GM18499 (cell line): Measurements from ENCODE around the gene GATD1.
A peak's percentile ranks its signal among the peaks of the same experiment; 100 is the strongest.

Experiments
- ATAC-seq: cut with Tn5 transposase; IDR thresholded peaks from one replicate; pipeline ENCODE4 v1.9.1; 2021; ENCODE audit warnings: moderate number of reproducible peaks; ENCODE audit not compliant: insufficient read depth, unreplicated experiment

GATD1 gene

DNA sequence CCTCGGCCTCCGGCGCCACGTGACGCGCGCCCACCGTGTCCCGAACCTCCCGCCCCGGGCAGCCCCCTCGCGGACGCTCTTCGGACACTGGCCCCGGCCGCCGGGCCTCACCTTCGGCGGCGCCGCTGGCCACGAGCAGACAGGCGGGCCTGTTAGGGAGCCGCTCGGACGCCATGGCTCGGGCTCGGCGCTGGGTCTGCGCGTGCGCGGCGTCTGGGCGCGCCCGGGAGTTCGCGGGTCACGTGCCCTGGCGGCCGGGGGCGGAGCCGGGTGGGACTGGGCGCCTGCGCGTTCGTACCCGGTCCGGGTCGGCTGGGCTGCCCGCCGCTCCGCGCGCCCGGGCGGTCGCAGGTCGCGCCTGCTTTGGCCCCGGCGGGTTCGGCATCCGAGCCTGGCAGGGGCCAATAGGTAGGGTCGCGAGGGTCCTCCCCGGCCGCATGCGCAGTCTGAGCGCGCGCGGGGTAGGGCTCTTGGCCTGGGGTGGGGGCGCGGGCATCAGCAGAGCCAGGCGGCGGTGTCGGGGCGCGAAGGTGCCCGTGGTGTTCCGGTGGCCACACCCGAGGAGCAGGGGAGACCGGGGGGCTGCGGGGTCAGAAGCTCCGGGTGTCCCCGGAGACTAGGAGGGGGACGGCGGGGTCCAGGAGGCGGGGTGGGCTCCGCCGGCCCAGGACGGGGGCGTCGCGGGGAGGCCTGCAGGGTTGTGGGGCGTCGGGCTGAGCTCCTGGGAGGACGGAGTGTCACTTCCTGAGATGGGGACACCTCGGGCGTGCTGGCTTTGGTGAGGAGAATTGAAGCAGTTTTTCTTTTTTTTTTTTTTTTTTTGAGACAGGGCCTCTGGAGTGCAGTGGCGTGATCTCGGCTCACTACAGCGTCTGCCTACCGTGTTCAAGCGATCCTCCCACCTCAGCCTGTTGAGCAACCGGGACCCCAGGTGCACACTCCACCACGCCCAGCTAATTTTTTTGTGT, at the start of gene GATD1:
TSS of gene GATD1 (minus strand) at position 200 of the 968 bp plus-strand sequence. CDS start at position 175, 25 bp downstream.
- ATAC-seq = no peak

GRCh38 chr11:826836-827145, 49.5 kb upstream of the GATD1 start:
- no peak for ATAC-seq

DNA sequence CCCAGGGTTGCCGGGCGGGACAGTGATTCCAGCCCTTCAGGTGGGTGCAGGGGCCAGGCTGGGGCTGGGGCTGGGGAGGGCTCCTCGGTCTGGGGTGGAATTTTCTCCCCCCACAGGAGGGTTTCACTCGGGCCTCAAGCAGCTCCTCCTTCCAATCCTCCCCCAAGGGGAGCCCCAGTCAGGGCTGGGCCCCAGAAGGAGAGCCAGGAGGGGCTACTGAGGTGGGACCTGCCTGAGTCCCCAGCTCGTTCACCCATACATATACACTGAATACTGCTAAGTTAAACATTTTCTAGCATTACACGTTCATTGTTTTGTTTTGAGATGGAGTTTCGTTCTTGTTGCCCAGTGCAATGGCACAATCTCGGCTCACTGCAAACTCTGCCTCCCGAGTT, 48.9 kb upstream of the GATD1 start:
- ATAC-seq = no peak

DNA sequence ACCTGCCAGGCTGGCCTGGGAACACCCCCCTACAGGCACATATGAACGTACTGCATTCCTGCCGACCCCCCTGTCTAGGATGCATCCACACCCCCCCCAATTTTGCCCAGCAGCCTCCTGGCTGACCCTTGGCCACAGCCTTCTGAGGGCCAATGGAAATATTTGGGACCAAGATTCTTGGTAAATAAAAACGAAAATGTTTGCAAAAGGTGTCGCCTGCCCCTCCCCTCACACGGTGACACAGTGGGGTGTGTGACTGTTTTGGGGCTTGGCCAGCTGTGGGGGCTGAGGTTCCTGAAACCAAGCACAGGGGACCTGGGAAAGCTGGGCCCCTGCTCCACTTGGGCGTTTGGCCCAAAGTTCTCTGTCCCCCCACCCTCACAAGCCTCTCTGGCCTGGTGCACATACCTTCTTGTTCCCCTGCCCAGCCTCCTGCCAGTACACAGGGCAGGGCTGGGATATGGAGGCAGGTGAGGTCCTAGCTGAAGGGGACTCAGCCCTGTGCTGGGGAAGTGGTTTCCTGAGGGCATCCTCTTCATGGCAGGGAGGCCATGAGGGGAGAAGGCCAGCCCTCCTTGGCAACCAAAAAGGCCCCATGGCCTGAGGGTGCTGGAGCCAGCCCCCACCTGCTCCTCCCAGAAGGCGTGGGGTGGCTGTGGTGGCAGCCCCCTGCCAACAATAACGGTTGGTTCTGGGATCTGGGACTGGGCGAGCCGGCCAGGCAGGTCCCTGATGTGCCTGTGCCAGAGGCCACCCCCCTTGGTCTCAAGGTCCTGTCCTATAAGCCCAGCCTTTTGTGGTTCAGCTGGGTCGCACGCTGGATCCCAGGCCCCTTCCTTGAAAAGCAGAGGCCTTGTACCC, 48.3 kb upstream of the GATD1 start:
- no peak for ATAC-seq

DNA sequence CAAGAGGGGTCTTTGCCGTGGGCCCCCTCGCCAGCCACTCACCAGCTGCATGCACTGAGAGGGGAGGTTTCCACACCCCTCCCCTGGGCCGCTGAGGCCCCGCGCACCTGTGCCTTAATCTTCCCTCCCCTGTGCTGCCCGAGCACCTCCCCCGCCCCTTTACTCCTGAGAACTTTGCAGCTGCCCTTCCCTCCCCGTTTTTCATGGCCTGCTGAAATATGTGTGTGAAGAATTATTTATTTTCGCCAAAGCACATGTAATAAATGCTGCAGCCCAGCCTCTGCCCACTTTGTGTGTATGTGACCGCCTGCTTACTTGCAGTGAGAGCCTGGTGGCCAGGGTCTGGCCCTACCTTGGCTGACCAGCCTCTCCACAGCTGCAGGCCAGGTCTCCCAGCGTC, 47.7 kb upstream of the GATD1 start:
- ATAC-seq = no peak

GRCh38 chr11:824292-824880, 47.1 kb upstream of the GATD1 start:
- ATAC-seq = no peak

DNA sequence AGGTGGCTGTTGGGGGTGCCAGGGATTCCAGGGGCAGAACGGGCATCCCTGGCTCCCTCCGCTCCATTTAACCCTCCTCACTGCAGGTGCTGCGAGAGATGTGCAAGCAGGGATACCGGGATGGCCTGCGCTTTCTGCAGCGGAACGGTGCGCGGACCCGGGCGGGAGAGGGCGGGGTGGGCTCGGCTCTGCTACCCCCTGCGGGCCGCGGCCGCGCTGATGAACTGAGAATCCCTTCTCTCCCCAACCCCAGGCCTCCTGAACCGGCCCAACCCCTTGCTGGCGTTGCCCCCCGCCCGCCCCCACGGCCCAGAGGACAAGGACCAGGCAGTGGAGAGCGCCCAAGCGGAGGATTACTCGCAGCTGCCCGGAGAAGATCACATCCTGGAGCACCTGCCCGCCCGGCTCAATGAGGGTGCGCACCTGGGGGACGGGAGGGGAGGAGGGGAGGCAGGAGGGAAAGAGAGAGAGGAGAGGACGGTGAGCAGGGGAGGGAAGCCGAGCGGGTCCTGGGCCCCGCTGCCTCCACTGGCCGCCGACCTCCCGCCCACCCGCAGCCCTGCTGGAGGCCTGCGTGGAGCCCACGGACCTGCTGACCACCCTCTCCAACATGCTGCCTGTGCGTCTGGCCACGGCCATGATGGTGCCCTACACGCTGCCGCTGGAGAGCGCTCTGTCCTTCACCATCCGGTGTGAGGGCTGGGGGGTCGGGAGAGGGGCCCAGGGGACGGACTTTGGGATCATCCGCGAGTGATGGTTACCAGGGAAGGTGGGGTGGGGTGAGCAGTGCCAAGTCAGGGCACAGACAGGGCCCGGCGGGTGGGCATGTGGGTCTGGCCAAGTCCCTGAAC, 46.4 kb upstream of the GATD1 start:
- no peak for ATAC-seq

GRCh38 chr11:821512-822371, 44.5 kb upstream of the GATD1 start:
- ATAC-seq = no peak

GRCh38 chr11:820655-821511, 43.6 kb upstream of the GATD1 start:
- ATAC-seq = no peak

GRCh38 chr11:819943-820649, 42.8 kb upstream of the GATD1 start:
- ATAC-seq = peak; percentile 41

DNA sequence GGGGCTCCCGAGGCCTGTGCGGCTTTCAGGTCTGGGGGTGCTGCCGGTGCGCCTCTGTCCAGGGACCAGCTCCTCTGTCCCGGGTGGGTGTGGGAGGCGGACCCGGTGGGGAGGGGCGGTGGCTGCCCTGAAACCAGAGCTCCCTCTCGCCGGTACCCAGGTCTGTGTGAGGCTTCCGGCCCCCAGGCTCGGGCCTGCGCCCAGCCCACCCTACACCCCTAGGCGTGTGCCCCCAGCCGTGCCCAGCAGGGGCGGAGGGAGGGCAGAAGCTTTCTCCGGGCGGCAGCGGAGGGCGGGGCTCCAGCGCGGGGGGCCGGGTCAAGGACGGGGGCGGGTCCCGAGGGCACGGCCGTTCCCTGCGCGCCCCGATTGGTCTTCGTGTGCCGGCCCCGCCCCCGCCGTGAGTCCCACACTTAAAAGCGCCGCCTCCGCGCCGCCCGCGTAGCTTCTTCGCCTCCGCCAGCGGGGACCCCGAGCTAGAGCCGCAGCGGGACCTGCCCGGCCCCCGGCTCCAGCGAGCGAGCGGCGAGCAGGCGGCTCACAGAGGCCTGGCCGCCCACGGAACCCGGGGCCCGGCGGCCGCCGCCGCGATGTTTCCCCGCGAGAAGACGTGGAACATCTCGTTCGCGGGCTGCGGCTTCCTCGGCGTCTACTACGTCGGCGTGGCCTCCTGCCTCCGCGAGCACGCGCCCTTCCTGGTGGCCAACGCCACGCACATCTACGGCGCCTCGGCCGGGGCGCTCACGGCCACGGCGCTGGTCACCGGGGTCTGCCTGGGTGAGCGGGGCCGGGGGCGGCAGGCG, 42.0 kb upstream of the GATD1 start:
- ATAC-seq = peak; percentile 21

- ATAC-seq = no peak
Measured at GRCh38 chr11:818396-819128, 41.3 kb upstream of the GATD1 start, which contains the start of gene PNPLA2. TSS of gene PNPLA2 (plus strand) at chr11:818914. CDS start at chr11:819719, 805 bp downstream.

DNA sequence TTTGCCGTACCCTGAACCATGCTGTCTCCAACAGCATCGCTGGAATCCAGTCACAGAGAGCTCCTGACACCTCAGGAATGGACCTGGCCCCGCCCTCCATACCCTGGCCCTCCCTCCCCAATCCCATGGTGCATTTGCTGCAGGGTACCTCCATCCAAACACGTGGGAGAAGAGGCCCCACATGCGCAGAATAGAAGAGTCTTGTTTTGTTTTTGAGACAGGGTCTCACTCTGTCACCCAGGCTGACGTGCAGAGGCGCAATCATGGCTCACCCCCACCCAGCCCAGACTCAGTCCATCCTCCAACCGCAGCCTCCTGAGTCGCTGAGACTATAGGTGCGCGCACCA, 39.1 kb upstream of the GATD1 start:
- ATAC-seq = no peak

DNA sequence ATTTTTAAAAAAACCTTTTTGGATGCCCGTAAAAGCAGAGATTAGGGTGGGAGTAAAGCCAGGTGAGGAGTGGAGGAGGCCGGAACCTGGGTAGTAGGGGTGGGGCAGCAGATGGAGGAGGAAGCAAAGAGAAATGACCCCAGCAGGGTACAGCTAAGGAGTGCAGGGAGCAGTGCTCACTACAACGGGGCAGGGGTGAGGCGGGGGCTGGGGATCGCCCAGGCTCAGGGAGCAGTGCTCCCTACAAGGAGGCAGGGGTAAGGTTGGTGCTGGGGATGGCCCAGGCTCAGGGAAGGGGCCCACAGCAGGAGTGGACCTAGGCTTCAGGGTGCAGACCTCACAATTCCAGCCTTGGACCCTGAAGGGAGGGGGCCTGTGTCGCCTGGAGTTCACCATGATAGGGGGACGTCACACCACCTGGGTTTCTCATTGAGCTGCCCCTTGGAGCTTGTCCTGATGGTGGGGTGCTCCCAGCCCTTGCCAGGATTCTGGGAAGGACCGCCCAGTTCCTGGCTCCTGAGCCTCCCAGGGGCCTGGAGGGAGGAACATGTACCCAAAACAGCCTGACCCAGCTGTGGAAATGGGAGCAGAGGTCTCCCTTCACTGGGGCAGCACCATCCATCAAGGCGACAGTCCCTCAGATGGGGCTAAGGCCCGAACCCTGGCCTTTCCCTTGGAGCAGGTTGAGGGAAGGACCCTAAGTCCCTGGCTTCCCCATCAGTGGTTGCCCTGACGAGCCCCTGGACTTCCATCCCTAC, 38.6 kb upstream of the GATD1 start:
- ATAC-seq = no peak

DNA sequence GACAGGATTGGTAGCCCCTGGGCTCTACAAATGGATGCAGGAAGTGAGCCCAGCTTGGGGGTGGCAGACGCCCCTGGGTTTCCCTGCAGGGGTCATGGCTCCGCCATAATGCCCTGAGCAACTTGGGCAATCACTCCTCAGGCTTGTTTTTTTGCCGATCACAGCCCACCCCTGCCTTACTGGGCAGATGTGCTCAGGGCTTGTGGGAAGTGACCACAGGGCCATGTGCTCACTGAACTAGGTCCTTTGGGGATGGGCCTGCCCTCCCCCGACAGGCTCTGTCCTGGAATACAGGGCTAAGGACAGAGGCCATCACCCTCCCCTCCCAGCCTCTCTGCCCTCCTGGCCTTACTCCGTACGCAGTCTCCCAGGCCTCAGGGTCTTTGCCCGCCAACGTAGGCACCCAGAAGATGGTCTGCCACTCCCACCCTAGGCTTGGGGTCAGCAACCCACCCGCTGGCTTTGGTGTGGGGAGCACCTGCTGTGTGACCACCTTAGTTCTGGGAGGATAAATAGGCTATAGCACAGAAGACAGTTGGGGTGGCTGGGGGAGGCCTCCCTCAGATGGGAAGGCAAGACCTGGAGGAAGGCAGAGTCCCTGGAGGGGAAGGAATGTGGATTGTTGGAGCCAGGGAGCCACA, 36.3 kb upstream of the GATD1 start:
- ATAC-seq = no peak
